Measurements from ENCODE around the gene TMEM205. TPM values are rescaled to one million over a fixed set of nuclear protein-coding genes. Genes with fewer than 3 reads are reported as not detected.

Gene TMEM205
- total and polyA plus RNA-seq, 2 of the 13 experiments (the other 11 are each of a cell fraction or from before 2014, with no cell fraction given), result 45.5 to 98.7 TPM

GRCh38 chr19:11359421-11359820 is 13.4 kb upstream of the TMEM205 start:
- Histone ChIP-seq H3K27ac (ENCODE audit: extremely low read length, insufficient read depth, low read length) (no peak overlapping the region), H3K9me3 (ENCODE audit: low read length) (no peaks in the 10 kb centered on the region), H3K27me3 (ENCODE audit: control insufficient read depth in 1 of 2, insufficient read depth in 2 of 2, low read length in 2 of 2) (no peaks in the 10 kb centered on the region), H3K4me2 (ENCODE audit: low read depth, low read length) (no peak overlapping the region), H3K36me3 (replicated peaks in 1 of 2; ENCODE audit: control insufficient read depth in 1 of 2, insufficient read depth in 2 of 2, low read length in 2 of 2) (no peaks in the 10 kb centered on the region; a peak in 1 of 5 replicates), H4K20me1 (ENCODE audit: insufficient read depth, low read length) (no peaks in the 10 kb centered on the region), H3K79me2 (ENCODE audit: insufficient read depth, low read length) (no peaks in the 10 kb centered on the region), H2AFZ (ENCODE audit: low read length) (no peak overlapping the region), H3K9ac (ENCODE audit: insufficient read depth, low read depth, low read length) (no peak overlapping the region), H3K4me3 (replicated peaks in 1 of 3; ENCODE audit: insufficient read depth in 1 of 3, low read depth in 2 of 3, low read length in 3 of 3) (no peak overlapping the region), H3K4me1 (ENCODE audit: insufficient read depth, low read length) (peaks cover 10% of the 10 kb centered on the region)
- ChIA-PET CTCF (ENCODE audit: low intra/inter-chr PET ratio, low total read pairs) (no interaction called here), POLR2A (no interaction called here)
- no peak for TF ChIP-seq NONO (IDR thresholded peaks at IDR 0.05)
- no peak for TF ChIP-seq NONO (CRISPR knock-in tag; conservative IDR thresholded peaks at IDR 0.05)
- peak; percentile 42 for TF ChIP-seq AGO1 (IDR thresholded peaks at IDR 0.05; ENCODE audit: low read depth, low read length, poor library complexity, severe bottlenecking)
- TF ChIP-seq RCOR2 (CRISPR knock-in tag; IDR thresholded peaks at IDR 0.05), result no peak
- TF ChIP-seq, protein P1, sequence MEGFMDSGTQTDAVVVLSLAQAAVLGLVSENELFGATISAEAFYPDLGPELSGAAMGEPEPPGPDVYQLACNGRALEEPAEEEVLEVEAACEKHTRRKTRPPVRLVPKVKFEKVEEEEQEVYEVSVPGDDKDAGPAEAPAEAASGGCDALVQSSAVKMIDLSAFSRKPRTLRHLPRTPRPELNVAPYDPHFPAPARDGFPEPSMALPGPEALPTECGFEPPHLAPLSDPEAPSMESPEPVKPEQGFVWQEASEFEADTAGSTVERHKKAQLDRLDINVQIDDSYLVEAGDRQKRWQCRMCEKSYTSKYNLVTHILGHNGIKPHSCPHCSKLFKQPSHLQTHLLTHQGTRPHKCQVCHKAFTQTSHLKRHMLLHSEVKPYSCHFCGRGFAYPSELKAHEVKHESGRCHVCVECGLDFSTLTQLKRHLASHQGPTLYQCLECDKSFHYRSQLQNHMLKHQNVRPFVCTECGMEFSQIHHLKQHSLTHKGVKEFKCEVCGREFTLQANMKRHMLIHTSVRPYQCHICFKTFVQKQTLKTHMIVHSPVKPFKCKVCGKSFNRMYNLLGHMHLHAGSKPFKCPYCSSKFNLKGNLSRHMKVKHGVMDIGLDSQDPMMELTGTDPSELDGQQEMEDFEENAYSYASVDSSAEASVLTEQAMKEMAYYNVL (CRISPR knock-in tag; IDR thresholded peaks at IDR 0.05; ENCODE audit: borderline replicate concordance), result no peak
- TF ChIP-seq ZNF746 (CRISPR knock-in tag; IDR thresholded peaks at IDR 0.05), result no peak
- TF ChIP-seq, protein P2, sequence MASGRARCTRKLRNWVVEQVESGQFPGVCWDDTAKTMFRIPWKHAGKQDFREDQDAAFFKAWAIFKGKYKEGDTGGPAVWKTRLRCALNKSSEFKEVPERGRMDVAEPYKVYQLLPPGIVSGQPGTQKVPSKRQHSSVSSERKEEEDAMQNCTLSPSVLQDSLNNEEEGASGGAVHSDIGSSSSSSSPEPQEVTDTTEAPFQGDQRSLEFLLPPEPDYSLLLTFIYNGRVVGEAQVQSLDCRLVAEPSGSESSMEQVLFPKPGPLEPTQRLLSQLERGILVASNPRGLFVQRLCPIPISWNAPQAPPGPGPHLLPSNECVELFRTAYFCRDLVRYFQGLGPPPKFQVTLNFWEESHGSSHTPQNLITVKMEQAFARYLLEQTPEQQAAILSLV (CRISPR knock-in tag; IDR thresholded peaks at IDR 0.05; ENCODE audit: borderline replicate concordance), result no peak
- TF ChIP-seq ZNF281 (CRISPR knock-in tag; IDR thresholded peaks at IDR 0.05; ENCODE audit: borderline replicate concordance), result no peak
- TF ChIP-seq ZNF414 (CRISPR knock-in tag; IDR thresholded peaks at IDR 0.05), result no peak
- no peak for TF ChIP-seq AKAP8 (CRISPR knock-in tag; IDR thresholded peaks at IDR 0.05)
- TF ChIP-seq HIVEP1 (CRISPR knock-in tag; IDR thresholded peaks at IDR 0.05), result no peak
- TF ChIP-seq PCBP2 (optimal IDR thresholded peaks at IDR 0.05; ENCODE audit: low read depth, low read length, poor library complexity, severe bottlenecking), result no peak
- no peak for TF ChIP-seq YEATS2 (CRISPR knock-in tag; IDR thresholded peaks at IDR 0.05; ENCODE audit: borderline replicate concordance)
- TF ChIP-seq SMC3 (IDR thresholded peaks at IDR 0.05; ENCODE audit: low read length), result no peak
- no peak for TF ChIP-seq DRAP1 (CRISPR knock-in tag; IDR thresholded peaks at IDR 0.05)
- TF ChIP-seq BRF2 (CRISPR knock-in tag; IDR thresholded peaks at IDR 0.05), result no peak
- TF ChIP-seq AGO2 (optimal IDR thresholded peaks at IDR 0.05; ENCODE audit: low read depth, low read length), result peak; percentile 39
- no TSS peak for BruUV-seq (replicated peaks)
- ATAC-seq (no peak), DNase-seq (ENCODE audit: low spot score) (no peak), FAIRE-seq (no peak)
- intact Hi-C loops (cut with micrococcal nuclease; ENCODE audit: unreplicated experiment), result no loop called here
- 92% methylated on average over 8 of the region's 11 CpGs for WGBS (ENCODE audit: low lambda C conversion rate)
- in situ Hi-C loops (cut with HindIII; ENCODE audit: extremely low pct_ligation_motif_present, low pct_unique_long_range_greater_than_20kb), result no loop called here
